ENCODE measurements around the gene VTCN1. TPM values are rescaled to one million over a fixed set of nuclear protein-coding genes. Genes with fewer than 3 reads are reported as not detected.
"Not testable (repeated sequence)": the region's sequence is repeated elsewhere in the genome, so short reads cannot be mapped to it uniquely, and the experiment has no call there.

The VTCN1 gene
- total RNA-seq, 1 donor from 2014 or later, result 0.47 TPM

DNA sequence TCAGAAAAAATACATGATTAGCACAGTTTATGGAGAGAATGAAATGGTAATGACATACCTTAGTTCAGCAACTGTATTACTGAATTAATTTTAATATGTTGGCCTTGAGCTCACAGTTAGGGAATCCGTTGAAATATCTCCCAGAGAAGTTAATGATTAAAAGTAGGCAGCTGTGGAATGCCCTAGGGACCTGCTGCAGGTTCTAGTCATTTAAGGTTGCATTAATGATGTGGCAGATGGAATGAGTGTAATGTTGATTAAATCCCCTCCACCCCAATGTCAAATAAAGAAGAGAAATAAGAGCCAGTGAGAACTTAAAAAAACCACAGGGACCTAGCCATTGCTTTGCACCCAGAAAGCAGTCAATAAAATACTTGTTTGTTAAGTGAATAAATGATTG lies 48.8 kb downstream of the VTCN1 start:
- Mint-ChIP-seq H3K27me3 (ENCODE audit: low read depth) (no peaks in the 10 kb centered on the region), H3K4me1 (no peaks in the 10 kb centered on the region), H3K36me3 (ENCODE audit: low read depth) (no peaks in the 10 kb centered on the region), H3K27ac (ENCODE audit: unreplicated experiment) (no peak overlapping the region), H3K9me3 (peaks cover 7% of the 10 kb centered on the region), H3K4me3 (no peak overlapping the region)
- TF ChIP-seq, protein P1, sequence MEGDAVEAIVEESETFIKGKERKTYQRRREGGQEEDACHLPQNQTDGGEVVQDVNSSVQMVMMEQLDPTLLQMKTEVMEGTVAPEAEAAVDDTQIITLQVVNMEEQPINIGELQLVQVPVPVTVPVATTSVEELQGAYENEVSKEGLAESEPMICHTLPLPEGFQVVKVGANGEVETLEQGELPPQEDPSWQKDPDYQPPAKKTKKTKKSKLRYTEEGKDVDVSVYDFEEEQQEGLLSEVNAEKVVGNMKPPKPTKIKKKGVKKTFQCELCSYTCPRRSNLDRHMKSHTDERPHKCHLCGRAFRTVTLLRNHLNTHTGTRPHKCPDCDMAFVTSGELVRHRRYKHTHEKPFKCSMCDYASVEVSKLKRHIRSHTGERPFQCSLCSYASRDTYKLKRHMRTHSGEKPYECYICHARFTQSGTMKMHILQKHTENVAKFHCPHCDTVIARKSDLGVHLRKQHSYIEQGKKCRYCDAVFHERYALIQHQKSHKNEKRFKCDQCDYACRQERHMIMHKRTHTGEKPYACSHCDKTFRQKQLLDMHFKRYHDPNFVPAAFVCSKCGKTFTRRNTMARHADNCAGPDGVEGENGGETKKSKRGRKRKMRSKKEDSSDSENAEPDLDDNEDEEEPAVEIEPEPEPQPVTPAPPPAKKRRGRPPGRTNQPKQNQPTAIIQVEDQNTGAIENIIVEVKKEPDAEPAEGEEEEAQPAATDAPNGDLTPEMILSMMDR (conservative IDR thresholded peaks at IDR 0.05), result no peak
- no peak for DNase-seq (ENCODE audit: low read depth, low spot score)

DNA sequence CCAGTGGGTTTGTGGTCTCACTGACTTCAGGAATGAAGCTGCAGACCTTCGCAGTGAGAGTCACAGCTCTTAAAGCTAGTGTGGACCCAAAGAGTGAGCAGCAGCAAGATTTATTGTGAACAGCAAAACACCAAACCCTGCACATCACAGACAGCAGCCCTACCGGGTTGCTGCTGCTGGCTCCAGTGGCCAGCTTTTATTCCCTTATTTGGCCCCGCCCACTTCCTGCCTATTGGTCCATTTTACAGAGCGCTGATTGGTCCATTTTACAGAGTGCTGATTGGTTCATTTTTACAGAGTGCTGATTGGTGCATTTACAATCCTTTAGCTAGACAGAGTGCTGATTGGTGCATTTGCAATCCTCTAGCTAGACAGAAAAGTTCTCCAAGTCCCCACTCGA lies 59.4 kb downstream of the VTCN1 start:
- H3K4me1 Mint-ChIP-seq, result peaks cover 35% of the 10 kb centered on the region
- not testable (repeated sequence) for DNase-seq (ENCODE audit: low read depth, low spot score); H3K27me3 Mint-ChIP-seq (ENCODE audit: low read depth); H3K27ac Mint-ChIP-seq (ENCODE audit: unreplicated experiment); H3K9me3 Mint-ChIP-seq; H3K4me3 Mint-ChIP-seq; H3K36me3 Mint-ChIP-seq (ENCODE audit: low read depth)

DNA sequence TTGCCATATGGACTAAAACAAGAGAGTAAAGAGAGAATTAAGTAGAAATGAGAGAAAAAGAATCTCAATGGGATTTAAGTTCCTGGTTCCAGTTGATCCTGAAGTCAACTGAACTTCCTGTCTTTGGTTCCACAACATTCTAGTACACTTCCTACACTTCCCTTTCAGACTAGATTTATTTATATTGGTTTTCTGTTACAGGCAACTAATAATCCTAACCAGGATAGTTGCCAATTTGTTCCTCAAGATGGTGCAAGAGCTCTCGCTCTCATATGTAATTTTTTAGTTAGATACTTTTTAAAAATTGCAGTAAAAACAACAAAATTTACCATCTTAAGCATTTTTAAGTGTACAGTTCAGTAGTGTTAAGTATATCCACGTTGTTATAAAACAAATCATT lies 60.4 kb downstream of the VTCN1 start:
- TF ChIP-seq, protein P1 (conservative IDR thresholded peaks at IDR 0.05), result no peak
- H3K4me3 Mint-ChIP-seq, result no peak overlapping the region
- no peaks in the 10 kb centered on the region for H3K27me3 Mint-ChIP-seq (ENCODE audit: low read depth)
- no peak for DNase-seq (ENCODE audit: low read depth, low spot score)
- H3K36me3 Mint-ChIP-seq (ENCODE audit: low read depth), result peaks cover 6% of the 10 kb centered on the region
- H3K9me3 Mint-ChIP-seq, result peaks cover 7% of the 10 kb centered on the region
- peaks cover 40% of the 10 kb centered on the region for H3K4me1 Mint-ChIP-seq
- no peak overlapping the region for H3K27ac Mint-ChIP-seq (ENCODE audit: unreplicated experiment)

DNA sequence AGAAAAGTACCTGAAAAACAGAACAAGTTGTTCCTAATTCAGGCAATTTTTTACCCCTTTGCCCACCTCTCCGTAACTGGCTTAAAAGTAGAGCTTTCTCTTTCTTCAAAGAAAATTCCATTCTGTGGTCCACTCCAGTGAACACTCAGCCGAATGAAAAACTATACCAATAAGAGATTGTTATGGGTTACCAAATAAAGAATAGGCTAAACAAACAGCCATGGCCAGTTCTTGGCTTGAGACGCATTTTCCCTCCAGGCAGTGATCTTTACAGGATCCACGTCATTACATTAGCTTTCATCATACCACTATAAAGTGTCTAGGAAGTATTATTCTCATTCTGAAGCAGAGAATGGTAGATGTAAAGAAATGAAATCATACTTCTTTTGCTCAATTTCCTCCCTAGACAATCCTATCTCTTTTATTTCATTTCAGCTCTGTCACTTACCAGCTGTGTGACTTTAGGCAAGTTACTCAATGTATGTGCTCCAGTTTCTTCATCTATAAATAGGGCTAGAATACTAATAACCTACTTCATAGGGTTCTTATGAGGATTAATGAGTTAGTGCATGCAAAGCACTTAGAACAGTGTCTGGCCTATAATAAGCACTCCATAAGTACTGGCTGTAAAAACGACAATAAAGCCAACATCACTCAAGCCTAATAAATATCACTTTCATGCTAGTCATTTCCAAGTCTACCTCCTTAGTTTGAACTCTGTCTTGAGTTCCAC lies 62.7 kb downstream of the VTCN1 start:
- TF ChIP-seq, protein P1 (conservative IDR thresholded peaks at IDR 0.05), result no peak
- Mint-ChIP-seq H3K27ac (ENCODE audit: unreplicated experiment) (no peak overlapping the region), H3K4me3 (no peak overlapping the region), H3K36me3 (ENCODE audit: low read depth) (peaks cover 5% of the 10 kb centered on the region), H3K4me1 (peaks cover 37% of the 10 kb centered on the region), H3K27me3 (ENCODE audit: low read depth) (no peaks in the 10 kb centered on the region), H3K9me3 (peaks cover 5% of the 10 kb centered on the region)
- no peak for DNase-seq (ENCODE audit: low read depth, low spot score)

DNA sequence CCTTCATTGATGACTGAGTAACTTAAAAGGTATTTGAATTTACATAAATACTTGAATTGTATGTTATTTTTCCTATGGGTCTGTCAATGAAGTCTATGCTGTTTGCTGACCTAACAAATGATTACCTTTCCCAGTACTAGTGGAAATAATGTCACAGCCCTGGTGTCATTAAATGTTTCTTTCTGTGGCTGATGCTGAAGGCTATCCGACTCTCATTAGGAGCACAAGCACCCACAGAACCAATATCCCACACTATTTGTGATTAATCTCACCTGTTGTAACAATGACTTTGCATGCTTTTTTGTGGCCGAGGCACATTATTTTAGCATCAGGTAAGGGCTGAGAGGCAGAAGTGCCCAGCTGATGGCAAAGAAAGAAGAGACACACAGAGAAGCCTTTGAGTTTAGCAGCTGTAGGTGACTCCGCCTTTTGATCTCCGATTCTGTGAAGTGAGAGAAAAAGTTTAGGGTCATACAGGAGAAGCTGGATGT lies 63.3 kb downstream of the VTCN1 start:
- no peak overlapping the region for H3K4me3 Mint-ChIP-seq
- H3K9me3 Mint-ChIP-seq, result peaks cover 5% of the 10 kb centered on the region
- peaks cover 3% of the 10 kb centered on the region for H3K36me3 Mint-ChIP-seq (ENCODE audit: low read depth)
- TF ChIP-seq, protein P1 (conservative IDR thresholded peaks at IDR 0.05), result no peak
- H3K27me3 Mint-ChIP-seq (ENCODE audit: low read depth), result no peaks in the 10 kb centered on the region
- H3K27ac Mint-ChIP-seq (ENCODE audit: unreplicated experiment), result no peak overlapping the region
- no peak for DNase-seq (ENCODE audit: low read depth, low spot score)
- H3K4me1 Mint-ChIP-seq, result peaks cover 35% of the 10 kb centered on the region

DNA sequence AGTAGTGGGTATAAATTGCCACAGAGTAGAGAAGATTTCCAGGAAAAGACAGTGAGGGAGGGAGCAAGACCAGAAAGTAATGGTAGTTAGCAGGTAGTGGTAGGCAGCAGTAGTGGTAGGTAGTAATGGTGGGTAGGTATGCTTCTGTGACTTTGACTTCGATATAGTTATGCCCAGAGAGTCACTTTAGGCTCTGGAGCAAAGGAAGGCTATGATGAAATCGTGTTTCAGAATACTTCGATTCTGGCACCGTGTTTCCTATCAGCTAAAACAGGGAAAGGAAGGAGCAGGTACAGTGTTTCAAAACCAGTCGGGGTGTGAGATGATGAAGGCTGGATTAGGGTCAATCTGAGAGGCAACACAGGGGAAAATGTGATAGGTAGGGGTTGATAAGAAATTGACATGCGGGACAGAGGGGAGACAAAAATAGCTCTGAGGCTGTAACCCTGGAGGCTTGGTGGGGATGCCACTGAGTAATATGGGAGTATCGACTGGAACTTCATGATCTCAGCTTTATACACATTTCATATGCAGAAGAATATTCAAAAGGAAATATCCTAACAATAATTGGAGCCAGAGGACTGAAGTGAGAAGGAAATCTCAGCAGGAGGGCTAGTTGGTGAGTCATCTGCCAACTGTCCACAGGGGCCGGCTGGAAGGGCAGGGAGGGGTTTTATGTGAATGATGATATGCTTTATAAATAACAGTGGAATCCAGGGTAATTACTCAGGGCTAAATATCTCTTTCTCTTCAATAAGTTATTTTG lies 64.0 kb downstream of the VTCN1 start:
- TF ChIP-seq, protein P1 (conservative IDR thresholded peaks at IDR 0.05), result no peak
- peaks cover 2% of the 10 kb centered on the region for H3K36me3 Mint-ChIP-seq (ENCODE audit: low read depth)
- H3K9me3 Mint-ChIP-seq, result peaks cover 4% of the 10 kb centered on the region
- no peak for DNase-seq (ENCODE audit: low read depth, low spot score)
- H3K4me1 Mint-ChIP-seq, result peaks cover 35% of the 10 kb centered on the region
- no peak overlapping the region for H3K4me3 Mint-ChIP-seq
- H3K27ac Mint-ChIP-seq (ENCODE audit: unreplicated experiment), result no peak overlapping the region
- no peaks in the 10 kb centered on the region for H3K27me3 Mint-ChIP-seq (ENCODE audit: low read depth)
